Glomerular visceral epithelial cell (primary cell): ENCODE data around the gene TRPC4.
A peak's percentile ranks its signal among the peaks of the same experiment; 100 is the strongest.

ENCODE experiments used
- DNase-seq: peaks from one replicate; pipeline ENCODE4 v3.0.0-alpha.2; 2016; ENCODE audit errors: extremely low spot score

The TRPC4 gene

GRCh38 chr13:37716420-37717195, 153.0 kb downstream of the TRPC4 start:
- no peak for DNase-seq

- peak; percentile 70 for DNase-seq
These were observed 154.0 kb downstream of the TRPC4 start for GRCh38 chr13:37715606-37716015.

GRCh38 chr13:37709318-37709717, 160.3 kb downstream of the TRPC4 start:
- no peak for DNase-seq

GRCh38 chr13:37707739-37708500, 161.7 kb downstream of the TRPC4 start:
- DNase-seq = no peak

GRCh38 chr13:37706041-37706440, 163.5 kb downstream of the TRPC4 start:
- DNase-seq = no peak

- peak; percentile 96 for DNase-seq
These were observed 167.6 kb downstream of the TRPC4 start for GRCh38 chr13:37701972-37702371.

- DNase-seq = peak; percentile 18
These were observed 168.3 kb downstream of the TRPC4 start for GRCh38 chr13:37701306-37701705.

GRCh38 chr13:37700887-37701286, 168.7 kb downstream of the TRPC4 start:
- DNase-seq = no peak

- DNase-seq = no peak
These were observed 174.4 kb downstream of the TRPC4 start for GRCh38 chr13:37695200-37695599.

GRCh38 chr13:37690361-37690760, 179.2 kb downstream of the TRPC4 start:
- no peak for DNase-seq

GRCh38 chr13:37686501-37686900, 183.1 kb downstream of the TRPC4 start:
- DNase-seq = no peak

GRCh38 chr13:37685206-37685605, 184.4 kb downstream of the TRPC4 start:
- DNase-seq = no peak

GRCh38 chr13:37682496-37682895, 187.1 kb downstream of the TRPC4 start:
- no peak for DNase-seq

- no peak for DNase-seq
These were observed 188.1 kb downstream of the TRPC4 start for GRCh38 chr13:37681281-37682032.

- no peak for DNase-seq
These were observed 189.4 kb downstream of the TRPC4 start for GRCh38 chr13:37680137-37680536.

GRCh38 chr13:37679043-37679442, 190.5 kb downstream of the TRPC4 start:
- DNase-seq = no peak

GRCh38 chr13:37669845-37670244, 199.7 kb downstream of the TRPC4 start:
- no peak for DNase-seq

- no peak for DNase-seq
These were observed 201.9 kb downstream of the TRPC4 start for GRCh38 chr13:37667702-37668101.

- DNase-seq = no peak
These were observed 203.5 kb downstream of the TRPC4 start for GRCh38 chr13:37666036-37666435.

- no peak for DNase-seq
These were observed 204.2 kb downstream of the TRPC4 start for GRCh38 chr13:37665420-37665819.

GRCh38 chr13:37663724-37664123, 205.8 kb downstream of the TRPC4 start:
- no peak for DNase-seq

GRCh38 chr13:37662624-37663023, 206.9 kb downstream of the TRPC4 start:
- no peak for DNase-seq
